ENCODE results near the gene FLYWCH2. TPM values are rescaled to one million over a fixed set of nuclear protein-coding genes. Genes with fewer than 3 reads are reported as not detected.
A peak's percentile ranks its signal among the peaks of the same experiment; 100 is the strongest.

Gene FLYWCH2
- total and polyA plus RNA-seq, 2 of the 13 experiments (the other 11 are each of a cell fraction or from before 2014, with no cell fraction given): 16.9 to 19.8 TPM

GRCh38 chr16:2882650-2883457 is at the start of gene FLYWCH2 (continued):
- TF ChIP-seq YY1 (IDR thresholded peaks at IDR 0.05; ENCODE audit: insufficient read depth, insufficient replicate concordance, low read depth, low read length) (peak; percentile 12), NR2F1 (CRISPR knock-in tag; IDR thresholded peaks at IDR 0.05) (no peak), BRF2 (CRISPR knock-in tag; IDR thresholded peaks at IDR 0.05) (no peak), ELF3 (CRISPR knock-in tag; IDR thresholded peaks at IDR 0.05) (0 out of 2 replicates have a peak, but pooled peaks have one; percentile 13), POLR2G (IDR thresholded peaks at IDR 0.05; ENCODE audit: low read depth, low read length) (peak; percentile 72), MED13 (CRISPR knock-in tag; IDR thresholded peaks at IDR 0.05) (peak; percentile 68; the same call in 1 of the 2 replicates), SIN3B (IDR thresholded peaks at IDR 0.05; ENCODE audit: low read length) (no peak), ZFY (CRISPR knock-in tag; IDR thresholded peaks at IDR 0.05) (peak; percentile 87), MAFK (conservative IDR thresholded peaks at IDR 0.05 in 1 of 2, IDR thresholded peaks at IDR 0.05 in 1 of 2; ENCODE audit: low read length in 2 of 2) (no peak), TBX2 (CRISPR knock-in tag; IDR thresholded peaks at IDR 0.05; ENCODE audit: borderline replicate concordance) (peak; percentile 69; the same call in 1 of the 2 replicates), SNAPC5 (CRISPR knock-in tag; IDR thresholded peaks at IDR 0.05; ENCODE audit: borderline replicate concordance) (no peak), SMAD1 (CRISPR knock-in tag; IDR thresholded peaks at IDR 0.05; ENCODE audit: borderline replicate concordance, low read depth) (peak; percentile 35; the same call in 1 of the 2 replicates), AGO2 (optimal IDR thresholded peaks at IDR 0.05; ENCODE audit: low read depth, low read length) (no peak), ATF7 (IDR thresholded peaks at IDR 0.05) (no peak), ATF7 (CRISPR knock-in tag; IDR thresholded peaks at IDR 0.05) (0 out of 2 replicates have a peak, but pooled peaks have one; percentile 47), MED8 (CRISPR knock-in tag; IDR thresholded peaks at IDR 0.05; ENCODE audit: insufficient replicate concordance) (no peak), KMT2B (CRISPR knock-in tag; IDR thresholded peaks at IDR 0.05) (0 out of 2 replicates have a peak, but pooled peaks have one; percentile 35), CBX2 (IDR thresholded peaks at IDR 0.05; ENCODE audit: low read depth, low read length) (no peak), CBX2 (CRISPR knock-in tag; IDR thresholded peaks at IDR 0.05; ENCODE audit: low read depth) (no peak), ZNF567 (CRISPR knock-in tag; IDR thresholded peaks at IDR 0.05; ENCODE audit: borderline replicate concordance) (peak; percentile 26; the same call in 1 of the 2 replicates), TRAFD1 (CRISPR knock-in tag; IDR thresholded peaks at IDR 0.05; ENCODE audit: borderline replicate concordance) (0 out of 2 replicates have a peak, but pooled peaks have one; percentile 16), DBP (CRISPR knock-in tag; IDR thresholded peaks at IDR 0.05; ENCODE audit: not compliant biosample characterization) (no peak)

Data from HepG2 (cell line).